CD4-positive, CD25-positive, alpha-beta regulatory T cell (primary cell): ENCODE results near the gene MSH6. TPM values are rescaled to one million over a fixed set of nuclear protein-coding genes. Genes with fewer than 3 reads are reported as not detected.
"Not testable (repeated sequence)": the region's sequence is repeated elsewhere in the genome, so short reads cannot be mapped to it uniquely, and the experiment has no call there.

Experiments
- ATAC-seq, 2 donors: fragments of 150-1000 bp; cut with Tn5 transposase; one replicate each; pipeline ENCODE4 v1.10.0; 2021; ENCODE audit warnings: low read depth in 2 of 2, moderate number of reproducible peaks in 2 of 2, moderate library complexity in 1 of 2
- DNase-seq, 3 donors: peaks; one replicate each; pipeline versions ENCODE4 v3.0.0 to v3.0.0-alpha.2; 2012 to 2022; ENCODE audit warnings: mixed read lengths in 1 of 3
- H3K27ac ChIP-seq: one replicate; pipeline ENCODE4 v1.7.0; 2013; ENCODE audit warnings: mild to moderate bottlenecking, low read length; ENCODE audit not compliant: insufficient read depth, poor library complexity, severe bottlenecking
- H3K27me3 ChIP-seq: one replicate; pipeline ENCODE4 v1.7.0; 2013; ENCODE audit warnings: low read length; ENCODE audit not compliant: control insufficient read depth, insufficient read depth
- H3K36me3 ChIP-seq: one replicate; pipeline ENCODE4 v1.7.0; 2013; ENCODE audit warnings: mild to moderate bottlenecking, low read length, moderate library complexity; ENCODE audit not compliant: control insufficient read depth, insufficient read depth
- H3K4me1 ChIP-seq: 2 replicates; pipeline ENCODE4 v1.7.0; 2013; ENCODE audit warnings: mild to moderate bottlenecking, low read length; ENCODE audit not compliant: insufficient read depth, control insufficient read depth, poor library complexity, severe bottlenecking
- H3K4me3 ChIP-seq: one replicate; pipeline ENCODE4 v1.7.0; 2013; ENCODE audit warnings: low read depth, mild to moderate bottlenecking, low read length, moderate library complexity
- H3K9me3 ChIP-seq, 2 experiments: 1 replicate in 1 of 2; 2 replicates in 1 of 2; pipeline ENCODE4 v1.7.0; 2013; ENCODE audit warnings: low read length in 2 of 2, mild to moderate bottlenecking in 1 of 2, moderate library complexity in 1 of 2; ENCODE audit not compliant: control insufficient read depth in 2 of 2
- H3K27ac Mint-ChIP-seq, 3 donors: one replicate each; pipeline ENCODE4 v1.8.0; 2020 to 2022; ENCODE audit warnings: mild to moderate bottlenecking in 3 of 3, mixed read lengths in 3 of 3, moderate library complexity in 2 of 3
- H3K27me3 Mint-ChIP-seq: one replicate; pipeline ENCODE4 v1.8.0; 2022; ENCODE audit warnings: mild to moderate bottlenecking, mixed read lengths
- H3K36me3 Mint-ChIP-seq: one replicate; pipeline ENCODE4 v1.8.0; 2020; ENCODE audit warnings: mixed read lengths
- H3K4me1 Mint-ChIP-seq, 4 donors: one replicate each; pipeline ENCODE4 v1.8.0; 2020 to 2022; ENCODE audit warnings: mixed read lengths in 4 of 4, mild to moderate bottlenecking in 1 of 4
- H3K4me3 Mint-ChIP-seq, 4 donors: one replicate each; pipeline ENCODE4 v1.8.0; 2020 to 2022; ENCODE audit warnings: mild to moderate bottlenecking in 4 of 4, mixed read lengths in 4 of 4, moderate library complexity in 3 of 4
- H3K9me3 Mint-ChIP-seq, 7 donors: one replicate each; pipeline ENCODE4 v1.8.0; 2020 to 2022; ENCODE audit warnings: mixed read lengths in 7 of 7, mild to moderate bottlenecking in 3 of 7, moderate library complexity in 2 of 7
- polyA plus RNA-seq, 4 donors: library from polyadenylated mRNA; unstranded; fragments of 300-500 nt; fragmentation: Illumina TruSeq; gene quantifications; one replicate each; pipeline ENCODE4 v1.2.3, GENCODE V29; 2021
- total RNA-seq: library from RNA; stranded (reverse); gene quantifications from one replicate; pipeline ENCODE4 v1.2.3, GENCODE V29; 2022

The MSH6 gene
- total and polyA plus RNA-seq, 5 donors from 2014 or later: 19.7 to 36.8 (median 27.1) TPM

GRCh38 chr2:47850198-47850597 lies 67.3 kb downstream of the MSH6 start:
- Histone ChIP-seq H3K27ac (no peak overlapping the region), H3K4me3 (no peak overlapping the region), H3K27me3 (no peaks in the 10 kb centered on the region), H3K9me3 (no peaks in the 10 kb centered on the region), H3K4me1 (peaks cover 6% of the 10 kb centered on the region), H3K36me3 (no peaks in the 10 kb centered on the region)
- ATAC-seq: no peak
- peak overlapping the region in 1 of 3 donors; percentile 21 for H3K27ac Mint-ChIP-seq
- H3K9me3 Mint-ChIP-seq: no peaks in the 10 kb centered on the region
- no peak for DNase-seq
- H3K27me3 Mint-ChIP-seq: no peaks in the 10 kb centered on the region
- H3K36me3 Mint-ChIP-seq: peaks cover 7% of the 10 kb centered on the region
- peak overlapping the region in 1 of 4 donors; percentile 11 for H3K4me3 Mint-ChIP-seq
- H3K4me1 Mint-ChIP-seq: peaks cover 45 to 71% (median 53%) of the 10 kb centered on the region in 4 donors

DNA sequence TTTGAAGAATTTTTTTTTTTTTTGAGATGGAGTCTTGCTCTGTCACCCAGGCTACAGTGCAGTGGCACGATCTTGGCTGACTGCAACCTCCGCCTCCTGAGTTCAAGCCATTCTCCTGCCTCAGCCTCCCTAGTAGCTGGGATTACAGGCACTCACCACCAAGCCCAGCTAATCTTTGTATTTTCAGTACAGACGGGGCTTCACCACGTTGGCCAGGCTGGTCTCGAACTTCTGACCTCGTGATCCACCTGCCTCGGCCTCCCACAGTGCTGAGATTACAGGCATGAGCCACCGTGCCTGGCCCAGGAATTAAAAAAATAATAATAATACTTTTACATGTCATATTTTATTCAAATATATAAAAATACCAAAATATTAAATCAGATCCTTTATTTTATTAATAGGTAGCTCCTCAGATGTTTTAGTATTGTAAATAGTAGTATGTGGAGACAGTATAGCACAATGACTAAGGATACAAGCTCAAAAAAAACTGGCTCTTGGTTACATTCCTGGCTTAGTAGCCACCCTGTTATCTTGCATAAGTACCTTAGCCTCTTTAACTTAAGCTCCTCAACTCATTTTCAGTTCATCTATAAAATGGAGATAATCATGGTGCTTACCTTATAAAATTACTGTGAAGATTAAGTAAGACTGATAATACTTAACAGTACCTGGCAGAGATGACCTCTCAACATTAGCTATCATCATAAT lies 70.3 kb downstream of the MSH6 start:
- H3K27ac Mint-ChIP-seq, H3K36me3 ChIP-seq, H3K9me3 Mint-ChIP-seq, H3K27ac ChIP-seq, H3K27me3 ChIP-seq, H3K27me3 Mint-ChIP-seq, H3K36me3 Mint-ChIP-seq, DNase-seq, H3K4me1 ChIP-seq, H3K9me3 ChIP-seq, H3K4me3 ChIP-seq, ATAC-seq: not testable (repeated sequence)
- Mint-ChIP-seq H3K4me3 (peak overlapping the region in 1 of 4 donors; percentile 10), H3K4me1 (peaks cover 55 to 80% (median 67%) of the 10 kb centered on the region in 4 donors)

Other genes starting within 250 kb of the MSH6 start
- gene KCNK12, start 212.2 kb upstream of the MSH6 start, total RNA-seq: 0.20 TPM
- gene KCNK12, start 212.2 kb upstream of the MSH6 start, polyA plus RNA-seq: under 1 TPM; 0.28 to 0.77 (median 0.39) TPM
- 124 TPM for gene FBXO11, start 123.4 kb downstream of the MSH6 start, total RNA-seq
- 1 to 10 TPM; 5.0 to 7.7 (median 6.0) TPM for gene FBXO11, start 123.4 kb downstream of the MSH6 start, polyA plus RNA-seq